ENCODE measurements around the gene GMDS.

GMDS gene

GRCh38 chr6:2257363-2257762 is 12.0 kb upstream of the GMDS start:
- no peak for TF ChIP-seq CTCF (IDR thresholded peaks at IDR 0.05; ENCODE audit: borderline replicate concordance, insufficient read depth, low read depth, low read length)
- no peak overlapping the region for H3K4me3 ChIP-seq (ENCODE audit: low read depth, low read length)

DNA sequence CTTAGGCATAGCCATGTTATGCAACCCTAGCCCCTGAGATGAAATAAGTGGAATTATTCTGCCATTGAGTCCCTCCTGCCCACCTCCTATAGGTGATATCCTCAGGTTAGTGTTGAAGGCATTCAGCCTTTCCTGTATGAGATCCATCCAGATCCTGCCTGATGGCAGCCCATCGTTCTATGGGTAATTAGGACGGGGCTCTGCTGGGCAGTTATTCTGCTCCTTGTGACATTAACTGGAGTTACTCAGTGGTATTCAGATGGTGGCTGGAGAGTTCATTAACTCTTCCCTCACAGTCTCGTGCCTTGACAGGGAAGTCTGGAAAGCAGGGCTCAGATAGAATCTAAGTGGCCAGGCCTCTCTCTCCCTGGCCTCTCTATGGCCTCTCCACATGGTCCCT is 9.3 kb upstream of the GMDS start:
- no peak overlapping the region for H3K4me3 ChIP-seq (ENCODE audit: low read depth, low read length)
- TF ChIP-seq CTCF (IDR thresholded peaks at IDR 0.05; ENCODE audit: borderline replicate concordance, insufficient read depth, low read depth, low read length), result no peak

DNA sequence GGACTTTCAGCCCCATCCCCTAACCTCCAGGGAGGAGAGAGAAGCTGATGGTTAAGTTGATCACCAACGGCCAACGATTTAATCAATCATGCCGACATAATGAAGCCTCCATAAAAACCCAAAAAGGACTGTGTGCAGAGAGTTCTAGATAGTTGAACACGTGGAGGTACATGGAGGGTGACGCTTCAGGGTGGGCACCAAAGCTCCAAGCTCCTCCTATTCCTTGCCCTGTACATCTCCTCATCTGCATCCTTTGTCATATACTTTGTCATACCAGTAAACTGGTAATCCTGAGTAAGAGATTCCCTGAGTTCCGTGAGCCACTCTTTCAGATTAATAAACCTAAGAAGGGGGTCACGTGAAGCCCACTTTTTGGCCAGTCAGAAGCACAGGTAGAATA is 3.7 kb upstream of the GMDS start:
- no peak for TF ChIP-seq CTCF (IDR thresholded peaks at IDR 0.05; ENCODE audit: borderline replicate concordance, insufficient read depth, low read depth, low read length)
- H3K4me3 ChIP-seq (ENCODE audit: low read depth, low read length), result no peak overlapping the region

GRCh38 chr6:2247664-2248063 is 2.3 kb upstream of the GMDS start:
- no peak for TF ChIP-seq CTCF (IDR thresholded peaks at IDR 0.05; ENCODE audit: borderline replicate concordance, insufficient read depth, low read depth, low read length)
- H3K4me3 ChIP-seq (ENCODE audit: low read depth, low read length), result no peak overlapping the region

DNA sequence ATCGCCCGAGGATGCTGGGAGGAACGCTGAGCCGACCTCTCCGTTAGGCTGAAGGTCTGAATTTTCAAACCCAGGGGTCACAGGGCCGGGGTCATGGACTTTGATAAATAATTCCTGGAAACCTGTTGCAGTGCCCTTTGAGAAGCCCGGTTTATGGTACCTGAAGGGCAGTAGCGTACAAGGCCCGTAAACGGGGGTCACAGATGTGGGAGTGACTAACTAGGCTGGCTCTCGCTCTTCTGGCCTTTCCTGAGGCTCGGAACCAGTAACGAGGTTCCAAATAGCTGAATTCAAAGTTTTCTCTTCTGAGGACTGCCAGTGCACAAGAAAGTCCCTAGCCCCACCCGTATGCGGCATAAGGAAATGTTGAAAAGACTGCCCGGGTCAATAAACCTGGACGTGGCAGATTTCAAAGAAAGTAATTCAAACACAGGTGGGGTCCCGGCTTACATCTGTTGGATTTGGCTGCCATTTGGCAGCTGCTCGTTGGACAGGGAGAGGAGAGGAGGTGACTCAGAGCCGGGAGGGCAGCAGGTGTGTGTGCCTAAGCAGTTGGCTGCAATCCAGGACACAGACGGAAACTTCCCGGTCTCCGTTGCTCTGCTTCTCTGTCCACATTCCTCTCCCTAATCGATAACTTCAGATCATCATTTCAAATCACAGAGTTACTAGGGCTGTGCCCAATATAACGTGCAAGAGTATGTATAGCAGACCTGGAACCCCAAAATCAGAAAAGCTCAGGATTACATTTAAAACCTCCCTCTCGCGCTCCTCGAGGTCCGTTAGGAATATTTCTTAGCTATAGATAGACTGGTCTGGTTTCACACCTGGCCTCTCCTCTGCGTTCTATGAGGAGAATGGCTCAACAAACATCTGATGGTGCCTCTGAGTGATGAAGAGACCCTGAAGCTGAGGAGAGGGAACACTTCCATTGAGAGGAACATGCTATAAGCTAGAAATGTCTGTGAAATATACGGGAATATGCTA is 765 bp upstream of the GMDS start:
- TF ChIP-seq CTCF (IDR thresholded peaks at IDR 0.05; ENCODE audit: borderline replicate concordance, insufficient read depth, low read depth, low read length), result no peak
- H3K4me3 ChIP-seq (ENCODE audit: low read depth, low read length), result peak overlapping the region; percentile 55

- peak overlapping the region; percentile 58 for H3K4me3 ChIP-seq (ENCODE audit: low read depth, low read length)
- TF ChIP-seq CTCF (IDR thresholded peaks at IDR 0.05; ENCODE audit: borderline replicate concordance, insufficient read depth, low read depth, low read length), result no peak
Observed at GRCh38 chr6:2244261-2245102, 923 bp downstream of the GMDS start.
